ENCODE results near the gene PHAX. TPM values are rescaled to one million over a fixed set of nuclear protein-coding genes. Genes with fewer than 3 reads are reported as not detected.
"Not testable (repeated sequence)": the region's sequence is repeated elsewhere in the genome, so short reads cannot be mapped to it uniquely, and the experiment has no call there.

Gene PHAX
- total and polyA plus RNA-seq, 2 donors from 2014 or later = 23.7 to 33.3 TPM

- DNase-seq (no peak), FAIRE-seq (no peak)
- Histone ChIP-seq H3K27me3 (ENCODE audit: control insufficient read depth, insufficient read depth, low read length) (no peaks in the 10 kb centered on the region), H3K4me3 (ENCODE audit: low read length in 3 of 3) (no peak overlapping the region), H3K4me1 (ENCODE audit: control insufficient read depth in 2 of 3, insufficient read depth in 2 of 3, low read depth in 1 of 3, low read length in 3 of 3) (no peaks in the 10 kb centered on the region), H3K9ac (ENCODE audit: low read length in 3 of 3) (no peak overlapping the region), H3K9me3 (ENCODE audit: control insufficient read depth in 2 of 3, insufficient read depth in 1 of 3, low read length in 3 of 3) (no peaks in the 10 kb centered on the region), H3K27ac (ENCODE audit: low read depth in 2 of 2, low read length in 2 of 2) (no peak overlapping the region), H3K36me3 (ENCODE audit: control insufficient read depth in 2 of 3, insufficient read depth in 3 of 3, low read length in 3 of 3) (peaks cover 0 to 30% (median 2%) of the 10 kb centered on the region in 3 donors)
- intact Hi-C loops (cut with DNase I) = no loop called here
- TF ChIP-seq, protein P1, sequence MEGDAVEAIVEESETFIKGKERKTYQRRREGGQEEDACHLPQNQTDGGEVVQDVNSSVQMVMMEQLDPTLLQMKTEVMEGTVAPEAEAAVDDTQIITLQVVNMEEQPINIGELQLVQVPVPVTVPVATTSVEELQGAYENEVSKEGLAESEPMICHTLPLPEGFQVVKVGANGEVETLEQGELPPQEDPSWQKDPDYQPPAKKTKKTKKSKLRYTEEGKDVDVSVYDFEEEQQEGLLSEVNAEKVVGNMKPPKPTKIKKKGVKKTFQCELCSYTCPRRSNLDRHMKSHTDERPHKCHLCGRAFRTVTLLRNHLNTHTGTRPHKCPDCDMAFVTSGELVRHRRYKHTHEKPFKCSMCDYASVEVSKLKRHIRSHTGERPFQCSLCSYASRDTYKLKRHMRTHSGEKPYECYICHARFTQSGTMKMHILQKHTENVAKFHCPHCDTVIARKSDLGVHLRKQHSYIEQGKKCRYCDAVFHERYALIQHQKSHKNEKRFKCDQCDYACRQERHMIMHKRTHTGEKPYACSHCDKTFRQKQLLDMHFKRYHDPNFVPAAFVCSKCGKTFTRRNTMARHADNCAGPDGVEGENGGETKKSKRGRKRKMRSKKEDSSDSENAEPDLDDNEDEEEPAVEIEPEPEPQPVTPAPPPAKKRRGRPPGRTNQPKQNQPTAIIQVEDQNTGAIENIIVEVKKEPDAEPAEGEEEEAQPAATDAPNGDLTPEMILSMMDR (IDR thresholded peaks at IDR 0.05; ENCODE audit: borderline replicate concordance, extremely low read depth, insufficient read depth) = no peak
Observed at GRCh38 chr5:126613941-126614592, 13.3 kb downstream of the PHAX start.

- FAIRE-seq (no peak), DNase-seq (no peak)
- TF ChIP-seq, protein P1 (IDR thresholded peaks at IDR 0.05; ENCODE audit: borderline replicate concordance, extremely low read depth, insufficient read depth) = no peak
- Histone ChIP-seq H3K4me1 (ENCODE audit: control insufficient read depth in 2 of 3, insufficient read depth in 2 of 3, low read depth in 1 of 3, low read length in 3 of 3) (no peaks in the 10 kb centered on the region), H3K27me3 (ENCODE audit: control insufficient read depth, insufficient read depth, low read length) (no peaks in the 10 kb centered on the region), H3K36me3 (ENCODE audit: control insufficient read depth in 2 of 3, insufficient read depth in 3 of 3, low read length in 3 of 3) (peaks cover 2 to 28% (median 4%) of the 10 kb centered on the region in 3 donors), H3K4me3 (ENCODE audit: low read length in 3 of 3) (no peak overlapping the region), H3K9me3 (ENCODE audit: control insufficient read depth in 2 of 3, insufficient read depth in 1 of 3, low read length in 3 of 3) (no peaks in the 10 kb centered on the region), H3K27ac (ENCODE audit: low read depth in 2 of 2, low read length in 2 of 2) (no peak overlapping the region), H3K9ac (ENCODE audit: low read length in 3 of 3) (no peak overlapping the region)
- intact Hi-C loops (cut with DNase I) = no loop called here
Observed at GRCh38 chr5:126615286-126615685, 14.5 kb downstream of the PHAX start.

DNA sequence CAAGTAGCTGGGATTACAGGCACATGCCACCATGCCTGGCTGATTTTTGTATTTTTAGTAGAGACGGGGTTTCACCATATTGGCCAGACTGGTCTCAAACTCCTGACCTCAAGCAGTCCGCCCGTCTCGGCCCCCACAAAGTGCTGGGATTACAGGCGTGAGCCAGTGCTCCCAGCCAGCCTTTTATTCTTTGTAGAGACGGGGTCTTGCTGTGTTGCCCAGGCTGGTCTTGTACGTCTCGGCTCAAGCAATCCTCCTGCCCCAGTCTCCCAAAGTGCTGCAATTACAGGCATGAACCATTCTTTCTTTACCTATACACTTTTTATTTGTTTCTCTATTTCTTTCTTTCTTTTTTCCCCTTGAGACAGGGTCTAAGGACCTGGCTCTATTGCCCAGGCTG, 16.9 kb downstream of the PHAX start:
- H3K27me3 ChIP-seq (ENCODE audit: control insufficient read depth, insufficient read depth, low read length); FAIRE-seq; H3K27ac ChIP-seq (ENCODE audit: low read depth in 2 of 2, low read length in 2 of 2); H3K9ac ChIP-seq (ENCODE audit: low read length in 3 of 3); DNase-seq; H3K4me1 ChIP-seq (ENCODE audit: control insufficient read depth in 2 of 3, insufficient read depth in 2 of 3, low read depth in 1 of 3, low read length in 3 of 3); H3K9me3 ChIP-seq (ENCODE audit: control insufficient read depth in 2 of 3, insufficient read depth in 1 of 3, low read length in 3 of 3); intact Hi-C loops (cut with DNase I); H3K4me3 ChIP-seq (ENCODE audit: low read length in 3 of 3): not testable (repeated sequence)
- peaks cover 2 to 28% (median 4%) of the 10 kb centered on the region in 3 donors for H3K36me3 ChIP-seq (ENCODE audit: control insufficient read depth in 2 of 3, insufficient read depth in 3 of 3, low read length in 3 of 3)

GRCh38 chr5:126619781-126620180, 19.0 kb downstream of the PHAX start:
- FAIRE-seq = no peak
- Histone ChIP-seq H3K27me3 (ENCODE audit: control insufficient read depth, insufficient read depth, low read length) (no peaks in the 10 kb centered on the region), H3K9me3 (ENCODE audit: control insufficient read depth in 2 of 3, insufficient read depth in 1 of 3, low read length in 3 of 3) (no peaks in the 10 kb centered on the region), H3K9ac (ENCODE audit: low read length in 3 of 3) (no peak overlapping the region), H3K4me1 (ENCODE audit: control insufficient read depth in 2 of 3, insufficient read depth in 2 of 3, low read depth in 1 of 3, low read length in 3 of 3) (no peaks in the 10 kb centered on the region), H3K27ac (ENCODE audit: low read depth in 2 of 2, low read length in 2 of 2) (no peak overlapping the region), H3K36me3 (ENCODE audit: control insufficient read depth in 2 of 3, insufficient read depth in 3 of 3, low read length in 3 of 3) (peaks cover 2 to 31% (median 4%) of the 10 kb centered on the region in 3 donors), H3K4me3 (ENCODE audit: low read length in 3 of 3) (no peak overlapping the region)
- TF ChIP-seq, protein P1 (IDR thresholded peaks at IDR 0.05; ENCODE audit: borderline replicate concordance, extremely low read depth, insufficient read depth) = no peak
- intact Hi-C loops (cut with DNase I) = no loop called here
- DNase-seq = no peak
